ENCODE measurements around the gene PIAS4.

PIAS4 gene

DNA sequence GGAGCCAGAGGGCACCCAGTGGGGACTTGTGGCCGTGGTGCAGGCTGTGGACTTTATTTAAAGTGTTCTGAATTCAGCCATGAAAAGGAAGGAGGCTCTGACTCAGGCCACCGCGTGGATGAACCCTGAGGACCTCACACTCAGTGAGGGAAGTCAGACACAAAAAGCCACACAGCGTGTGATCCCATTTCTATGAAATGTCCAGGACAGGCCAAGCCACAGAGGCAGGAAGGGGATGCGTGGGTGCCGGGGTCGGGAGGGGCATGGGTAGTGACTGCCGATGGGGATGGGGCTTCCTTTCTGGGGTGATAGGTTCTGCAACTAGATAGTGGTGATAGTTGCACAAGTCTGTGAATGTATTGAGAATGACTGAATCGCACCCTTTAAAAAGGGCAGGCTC, 67.8 kb downstream of the PIAS4 start:
- Histone ChIP-seq H3K27me3 (ENCODE audit: insufficient read depth, insufficient read length) (no peaks in the 10 kb centered on the region), H3K4me3 (ENCODE audit: insufficient read length, low read depth) (no peak overlapping the region), H3K36me3 (ENCODE audit: insufficient read depth, insufficient read length, low read length) (no peaks in the 10 kb centered on the region), H3K4me1 (ENCODE audit: insufficient read depth, insufficient read length) (peaks cover 13% of the 10 kb centered on the region), H3K9ac (ENCODE audit: insufficient read length, low read depth) (no peak overlapping the region), H3K9me3 (ENCODE audit: insufficient read depth, low read length) (no peaks in the 10 kb centered on the region)
- TF ChIP-seq ZNF274 (IDR thresholded peaks at IDR 0.05; ENCODE audit: low read depth, low read length) (no peak), YY1 (IDR thresholded peaks at IDR 0.05; ENCODE audit: insufficient read depth, insufficient read length) (no peak), SUZ12 (IDR thresholded peaks at IDR 0.05; ENCODE audit: extremely low read depth, insufficient read depth, insufficient read length) (no peak)
- no peak for DNase-seq (ENCODE audit: low read depth, low spot score)

DNA sequence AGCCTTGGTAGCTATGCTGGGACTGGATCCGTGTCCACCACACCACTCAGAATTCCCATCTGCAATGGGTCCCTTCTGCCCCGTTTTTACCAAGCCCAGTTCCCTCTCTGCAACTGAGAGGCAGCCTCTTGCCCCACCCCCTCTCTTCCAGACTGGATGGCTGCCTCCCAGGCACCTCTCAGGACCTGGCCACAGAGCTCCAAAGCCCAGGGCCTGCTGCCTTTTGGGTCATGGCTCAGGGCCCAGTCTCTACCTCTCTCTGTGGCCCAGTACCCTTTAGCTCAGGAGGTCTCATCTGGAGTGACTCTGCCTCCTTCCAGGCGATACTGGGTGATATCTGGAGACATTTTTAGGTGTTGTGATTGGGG, 69.5 kb downstream of the PIAS4 start:
- H3K9ac ChIP-seq (ENCODE audit: insufficient read length, low read depth) = peak overlapping the region; percentile 57
- TF ChIP-seq SUZ12 (IDR thresholded peaks at IDR 0.05; ENCODE audit: extremely low read depth, insufficient read depth, insufficient read length) (no peak), YY1 (IDR thresholded peaks at IDR 0.05; ENCODE audit: insufficient read depth, insufficient read length) (no peak), ZNF274 (IDR thresholded peaks at IDR 0.05; ENCODE audit: low read depth, low read length) (no peak)

DNA sequence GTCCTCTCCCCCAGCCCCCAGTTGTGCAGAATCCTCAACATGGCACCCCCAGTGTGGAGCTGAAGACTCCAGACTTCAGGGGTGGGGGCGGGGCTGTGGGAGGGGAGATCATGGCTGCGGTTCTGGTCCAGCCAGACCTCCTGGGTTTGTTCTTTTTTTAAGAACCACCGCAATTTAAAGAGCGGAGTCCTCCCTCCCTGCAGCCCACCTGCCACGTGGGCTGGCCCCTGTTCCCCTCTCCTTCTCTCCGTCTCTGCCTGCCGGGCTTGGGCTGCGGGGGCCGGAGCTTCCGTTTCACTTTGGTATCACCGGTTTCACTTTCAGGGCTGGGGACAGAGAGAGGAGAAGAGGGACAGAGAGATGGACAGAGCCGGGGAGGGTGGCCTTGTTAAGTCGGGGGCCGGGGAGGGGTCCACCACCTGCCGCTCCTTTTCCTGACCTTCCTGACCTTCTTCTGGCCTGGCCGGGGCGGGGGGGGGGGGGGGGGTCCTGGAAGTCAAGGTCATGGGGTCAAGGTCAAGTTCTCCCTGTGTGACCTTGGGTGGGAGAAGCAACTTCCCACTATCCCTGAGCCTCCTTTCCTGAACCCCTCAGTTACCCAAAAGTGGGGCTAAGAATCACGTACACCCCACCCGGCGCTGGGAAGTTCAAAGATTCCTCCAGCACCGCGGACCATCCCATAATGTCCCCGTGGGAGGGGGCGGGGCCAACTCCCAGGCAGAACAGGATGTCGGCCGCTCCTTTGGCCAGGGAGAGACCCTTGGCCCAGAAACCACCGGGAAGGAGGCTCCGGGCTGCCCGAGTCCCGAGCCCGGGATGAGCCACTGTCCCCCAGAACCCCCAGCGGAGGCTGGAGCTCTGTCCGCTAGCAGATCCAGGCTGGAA, 70.5 kb downstream of the PIAS4 start:
- Histone ChIP-seq H3K9me3 (ENCODE audit: insufficient read depth, low read length) (no peaks in the 10 kb centered on the region), H3K4me3 (ENCODE audit: insufficient read length, low read depth) (no peak overlapping the region), H3K36me3 (ENCODE audit: insufficient read depth, insufficient read length, low read length) (no peaks in the 10 kb centered on the region), H3K4me1 (ENCODE audit: insufficient read depth, insufficient read length) (peaks cover 17% of the 10 kb centered on the region), H3K9ac (ENCODE audit: insufficient read length, low read depth) (no peak overlapping the region), H3K27me3 (ENCODE audit: insufficient read depth, insufficient read length) (no peaks in the 10 kb centered on the region)
- no peak for DNase-seq (ENCODE audit: low read depth, low spot score)
- TF ChIP-seq YY1 (IDR thresholded peaks at IDR 0.05; ENCODE audit: insufficient read depth, insufficient read length) = no peak
- TF ChIP-seq ZNF274 (IDR thresholded peaks at IDR 0.05; ENCODE audit: low read depth, low read length) = no peak
- no peak for TF ChIP-seq SUZ12 (IDR thresholded peaks at IDR 0.05; ENCODE audit: extremely low read depth, insufficient read depth, insufficient read length)

More for the DNA sequence above, 69.5 kb downstream of the PIAS4 start:
- H3K36me3 ChIP-seq (ENCODE audit: insufficient read depth, insufficient read length, low read length) = no peaks in the 10 kb centered on the region
- no peaks in the 10 kb centered on the region for H3K27me3 ChIP-seq (ENCODE audit: insufficient read depth, insufficient read length)
- no peaks in the 10 kb centered on the region for H3K9me3 ChIP-seq (ENCODE audit: insufficient read depth, low read length)
- no peak overlapping the region for H3K4me3 ChIP-seq (ENCODE audit: insufficient read length, low read depth)
- DNase-seq (ENCODE audit: low read depth, low spot score) = no peak
- H3K4me1 ChIP-seq (ENCODE audit: insufficient read depth, insufficient read length) = peaks cover 14% of the 10 kb centered on the region

DNA sequence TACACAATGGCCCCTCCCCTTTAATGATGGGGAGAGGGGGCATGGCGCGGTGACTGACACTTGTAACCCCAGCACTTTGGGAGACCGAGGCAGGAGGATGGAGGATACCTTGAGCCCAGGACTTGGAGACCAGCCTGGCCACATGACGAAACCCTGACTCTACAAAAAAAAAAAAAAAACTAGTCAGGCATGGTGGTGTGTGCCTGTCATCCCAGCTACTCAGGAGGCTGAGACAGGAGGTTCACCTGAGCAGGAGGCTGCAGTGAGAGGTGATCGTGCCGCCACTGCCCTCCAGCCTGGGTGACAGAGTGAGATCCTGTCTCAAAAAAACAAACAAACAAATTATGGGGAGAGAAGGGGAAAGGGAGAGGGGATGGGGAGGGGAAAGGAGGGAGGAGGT, 72.9 kb downstream of the PIAS4 start:
- H3K36me3 ChIP-seq (ENCODE audit: insufficient read depth, insufficient read length, low read length) = no peaks in the 10 kb centered on the region
- TF ChIP-seq ZNF274 (IDR thresholded peaks at IDR 0.05; ENCODE audit: low read depth, low read length) = no peak

DNA sequence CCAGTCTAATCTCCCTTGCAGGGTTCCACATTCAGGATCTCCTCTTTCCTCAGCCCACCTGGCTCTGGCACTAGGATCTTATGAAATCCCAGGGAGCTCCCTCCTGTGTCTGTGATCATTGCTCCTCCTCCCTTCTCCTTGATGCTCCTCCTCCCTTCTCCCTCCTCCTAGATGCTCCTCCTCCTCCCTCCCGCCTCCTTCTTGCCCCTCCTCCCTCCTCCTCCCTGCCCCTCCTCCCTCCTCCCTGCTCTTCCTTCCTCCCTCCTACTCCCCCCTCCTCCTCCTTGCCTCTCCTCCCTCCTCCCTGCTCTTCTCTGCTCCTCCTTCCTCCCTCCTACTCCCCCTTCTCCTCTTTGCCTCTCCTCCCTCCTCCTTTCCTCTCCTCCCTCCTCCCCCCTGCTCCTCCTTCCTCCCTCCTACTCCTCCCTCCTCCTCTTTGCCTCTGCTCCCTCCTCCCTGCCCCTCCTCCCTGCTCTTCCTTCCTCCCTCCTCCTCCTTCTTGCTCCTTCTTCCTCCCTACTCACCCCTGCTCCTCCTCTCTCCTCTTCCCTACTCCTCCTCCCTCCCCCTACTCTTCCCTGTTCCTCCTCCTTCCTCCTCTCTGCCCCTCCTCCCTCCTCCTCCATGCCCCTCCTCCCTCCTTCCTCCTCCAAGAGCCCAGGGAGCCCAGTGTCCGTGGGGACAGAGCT, 74.0 kb downstream of the PIAS4 start:
- no peak for TF ChIP-seq ZNF274 (IDR thresholded peaks at IDR 0.05; ENCODE audit: low read depth, low read length)

More for the DNA sequence above, 72.9 kb downstream of the PIAS4 start:
- Histone ChIP-seq H3K27me3 (ENCODE audit: insufficient read depth, insufficient read length) (no peaks in the 10 kb centered on the region), H3K9me3 (ENCODE audit: insufficient read depth, low read length) (no peaks in the 10 kb centered on the region), H3K4me1 (ENCODE audit: insufficient read depth, insufficient read length) (peaks cover 25% of the 10 kb centered on the region), H3K4me3 (ENCODE audit: insufficient read length, low read depth) (no peak overlapping the region), H3K9ac (ENCODE audit: insufficient read length, low read depth) (no peak overlapping the region)
- no peak for DNase-seq (ENCODE audit: low read depth, low spot score)

DNA sequence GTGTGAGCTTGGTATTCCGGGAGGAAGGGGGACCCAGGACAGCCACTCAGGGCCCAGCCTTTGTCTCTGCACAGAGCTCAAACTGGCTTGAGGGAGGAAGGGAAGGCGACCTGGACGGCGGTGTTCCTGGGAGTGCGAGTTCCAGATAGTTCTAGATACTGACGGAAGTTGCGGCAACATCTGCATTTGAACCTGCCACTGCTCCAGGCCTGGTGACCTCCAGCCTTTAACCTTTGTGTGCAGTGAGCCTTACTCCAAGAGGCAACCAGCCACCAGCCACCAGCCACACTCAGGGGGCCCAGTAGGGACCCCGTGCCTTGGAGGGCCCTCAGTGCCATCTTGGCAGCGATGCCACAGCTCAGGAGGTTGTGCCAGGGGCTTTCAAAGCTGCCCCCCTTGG, 74.6 kb downstream of the PIAS4 start:
- no peak for DNase-seq (ENCODE audit: low read depth, low spot score)
- no peak for TF ChIP-seq YY1 (IDR thresholded peaks at IDR 0.05; ENCODE audit: insufficient read depth, insufficient read length)
- no peak for TF ChIP-seq ZNF274 (IDR thresholded peaks at IDR 0.05; ENCODE audit: low read depth, low read length)
- no peak for TF ChIP-seq SUZ12 (IDR thresholded peaks at IDR 0.05; ENCODE audit: extremely low read depth, insufficient read depth, insufficient read length)
- no peak overlapping the region for H3K4me3 ChIP-seq (ENCODE audit: insufficient read length, low read depth)

More for the DNA sequence above, 74.0 kb downstream of the PIAS4 start:
- no peak for DNase-seq (ENCODE audit: low read depth, low spot score)
- no peaks in the 10 kb centered on the region for H3K9me3 ChIP-seq (ENCODE audit: insufficient read depth, low read length)
- no peak overlapping the region for H3K9ac ChIP-seq (ENCODE audit: insufficient read length, low read depth)
- no peaks in the 10 kb centered on the region for H3K36me3 ChIP-seq (ENCODE audit: insufficient read depth, insufficient read length, low read length)
- H3K4me1 ChIP-seq (ENCODE audit: insufficient read depth, insufficient read length) = peaks cover 29% of the 10 kb centered on the region
- H3K27me3 ChIP-seq (ENCODE audit: insufficient read depth, insufficient read length) = no peaks in the 10 kb centered on the region
- H3K4me3 ChIP-seq (ENCODE audit: insufficient read length, low read depth) = no peak overlapping the region

DNA sequence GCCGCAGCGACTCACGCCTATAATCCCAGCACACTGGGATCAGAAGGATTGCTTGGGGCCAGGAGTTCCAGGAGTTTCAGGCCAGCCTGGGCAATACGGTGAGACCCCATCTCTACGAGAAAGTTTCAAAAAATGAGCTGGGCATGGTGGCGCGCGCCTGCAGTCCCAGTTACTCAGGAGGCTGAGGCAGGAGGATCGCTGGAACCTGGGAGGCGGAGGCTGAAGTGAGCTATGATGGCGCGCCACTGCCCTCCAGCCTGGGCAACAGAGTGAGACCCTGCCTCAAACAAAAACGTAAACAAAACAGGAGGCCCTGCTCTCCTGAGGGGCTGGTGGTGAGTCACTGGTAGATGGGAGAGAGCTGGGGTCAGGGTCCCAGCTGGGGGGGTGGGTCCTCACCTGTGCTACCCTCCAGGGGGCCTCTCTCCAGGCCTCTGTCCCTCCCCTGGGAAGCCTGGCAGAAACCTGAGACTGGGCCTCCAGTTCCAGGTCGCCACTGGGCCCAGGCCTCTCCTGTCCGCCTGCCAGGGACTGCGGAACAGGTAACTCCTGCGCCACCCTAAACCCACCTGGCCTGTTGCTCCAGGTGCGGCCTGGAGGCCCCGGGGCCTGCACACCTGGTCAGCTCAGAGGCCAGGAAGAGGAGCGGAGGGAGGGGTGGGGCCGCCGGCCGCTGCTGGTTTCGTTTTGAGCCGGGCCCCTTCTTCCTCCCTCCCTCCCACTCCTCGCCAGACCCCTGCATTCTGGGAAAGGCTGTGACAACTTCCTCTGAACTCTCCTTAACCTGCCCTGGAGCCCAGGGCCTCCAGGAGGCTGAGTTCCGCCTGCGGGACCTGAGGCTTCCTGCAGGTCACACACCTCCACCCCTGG, 76.4 kb downstream of the PIAS4 start:
- H3K36me3 ChIP-seq (ENCODE audit: insufficient read depth, insufficient read length, low read length) = peaks cover 10% of the 10 kb centered on the region
- H3K9ac ChIP-seq (ENCODE audit: insufficient read length, low read depth) = no peak overlapping the region
- TF ChIP-seq SUZ12 (IDR thresholded peaks at IDR 0.05; ENCODE audit: extremely low read depth, insufficient read depth, insufficient read length) (no peak), ZNF274 (IDR thresholded peaks at IDR 0.05; ENCODE audit: low read depth, low read length) (no peak), YY1 (IDR thresholded peaks at IDR 0.05; ENCODE audit: insufficient read depth, insufficient read length) (no peak)
- no peaks in the 10 kb centered on the region for H3K9me3 ChIP-seq (ENCODE audit: insufficient read depth, low read length)
- no peak for DNase-seq (ENCODE audit: low read depth, low spot score)
- H3K27me3 ChIP-seq (ENCODE audit: insufficient read depth, insufficient read length) = no peaks in the 10 kb centered on the region
- H3K4me1 ChIP-seq (ENCODE audit: insufficient read depth, insufficient read length) = peaks cover 19% of the 10 kb centered on the region
- H3K4me3 ChIP-seq (ENCODE audit: insufficient read length, low read depth) = no peak overlapping the region

More for the DNA sequence above, 74.6 kb downstream of the PIAS4 start:
- H3K4me1 ChIP-seq (ENCODE audit: insufficient read depth, insufficient read length) = peaks cover 23% of the 10 kb centered on the region
- H3K36me3 ChIP-seq (ENCODE audit: insufficient read depth, insufficient read length, low read length) = no peaks in the 10 kb centered on the region
- no peak overlapping the region for H3K9ac ChIP-seq (ENCODE audit: insufficient read length, low read depth)
- H3K9me3 ChIP-seq (ENCODE audit: insufficient read depth, low read length) = no peaks in the 10 kb centered on the region
- no peaks in the 10 kb centered on the region for H3K27me3 ChIP-seq (ENCODE audit: insufficient read depth, insufficient read length)

Measured in NT2/D1 (cell line).